Measurements from ENCODE around the gene MUC5AC.

Gene MUC5AC

GRCh38 chr11:1126491-1126926 lies 31.2 kb upstream of the MUC5AC start:
- DNase-seq (ENCODE audit: low spot score) = peak; percentile 19
- TF ChIP-seq CTCF (IDR thresholded peaks at IDR 0.05; ENCODE audit: extremely low read depth, missing control alignments) = no peak

- no peak for TF ChIP-seq CTCF (IDR thresholded peaks at IDR 0.05; ENCODE audit: extremely low read depth, missing control alignments)
- no peak for DNase-seq (ENCODE audit: low spot score)
Observed at GRCh38 chr11:1126935-1127663, 30.7 kb upstream of the MUC5AC start.

- no peak for DNase-seq (ENCODE audit: low spot score)
- TF ChIP-seq CTCF (IDR thresholded peaks at IDR 0.05; ENCODE audit: extremely low read depth, missing control alignments) = no peak
Observed at GRCh38 chr11:1127664-1128162, 30.0 kb upstream of the MUC5AC start.

DNA sequence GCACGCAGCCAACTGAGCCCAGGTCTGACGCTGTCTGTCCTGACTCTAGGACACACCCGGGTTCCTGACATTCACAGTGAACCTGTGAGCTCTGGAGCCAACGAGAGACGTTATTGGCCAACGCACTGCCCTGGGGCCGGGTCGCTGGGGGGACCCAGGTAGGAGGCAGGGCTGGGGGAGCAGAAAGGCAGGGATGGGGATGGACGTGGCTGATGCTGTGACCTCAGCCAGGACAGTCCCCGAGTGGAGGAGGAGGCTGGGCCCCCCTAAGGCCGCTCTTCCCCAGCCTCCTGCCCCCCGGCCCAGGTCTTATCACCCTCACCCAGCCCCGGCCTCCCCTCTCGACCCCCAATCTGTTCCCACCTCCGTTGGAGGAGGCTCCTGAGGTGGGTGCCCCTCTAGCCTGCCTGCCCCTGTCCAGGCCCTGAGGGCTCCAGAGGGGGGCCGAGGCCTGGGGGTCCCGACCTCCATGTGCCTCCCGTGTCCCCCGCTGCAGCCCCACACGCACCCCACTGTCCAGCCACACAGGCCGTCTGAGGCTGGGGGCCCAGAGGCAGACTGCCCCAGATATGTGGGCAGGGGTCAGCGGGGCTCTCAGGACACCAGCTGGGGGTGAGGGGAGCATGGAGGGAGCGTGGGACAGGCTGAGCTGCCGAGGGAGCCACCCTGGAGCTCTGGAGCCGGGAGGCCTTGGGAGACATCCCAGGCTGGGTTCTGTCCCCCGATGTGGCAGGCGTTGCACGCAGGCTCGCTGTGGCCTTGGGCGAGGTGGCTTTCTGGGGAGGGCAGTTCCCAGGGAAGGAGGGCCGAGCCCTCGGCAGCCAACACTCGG lies 29.2 kb upstream of the MUC5AC start:
- no peak for TF ChIP-seq CTCF (IDR thresholded peaks at IDR 0.05; ENCODE audit: extremely low read depth, missing control alignments)
- peak; percentile 25 for DNase-seq (ENCODE audit: low spot score)

GRCh38 chr11:1129143-1129610 lies 28.6 kb upstream of the MUC5AC start:
- no peak for TF ChIP-seq CTCF (IDR thresholded peaks at IDR 0.05; ENCODE audit: extremely low read depth, missing control alignments)
- DNase-seq (ENCODE audit: low spot score) = peak; percentile 14

GRCh38 chr11:1129611-1130160 lies 28.1 kb upstream of the MUC5AC start:
- DNase-seq (ENCODE audit: low spot score) = no peak

More at GRCh38 chr11:1129611-1130160, 28.1 kb upstream of the MUC5AC start:
- no peak for TF ChIP-seq CTCF (IDR thresholded peaks at IDR 0.05; ENCODE audit: extremely low read depth, missing control alignments)
